Activated effector memory CD4-positive, alpha-beta T cell treated with anti-CD3 and anti-CD28 coated beads, Interleukin-2, amount 50 U/mL, for 16 hours (primary cell): Measurements from ENCODE around the gene DMKN.
A peak's percentile ranks its signal among the peaks of the same experiment; 100 is the strongest.

Experiments used
- DNase-seq: peaks from one replicate; pipeline ENCODE4 v3.0.0-alpha.2; 2020

The DMKN gene

DNA sequence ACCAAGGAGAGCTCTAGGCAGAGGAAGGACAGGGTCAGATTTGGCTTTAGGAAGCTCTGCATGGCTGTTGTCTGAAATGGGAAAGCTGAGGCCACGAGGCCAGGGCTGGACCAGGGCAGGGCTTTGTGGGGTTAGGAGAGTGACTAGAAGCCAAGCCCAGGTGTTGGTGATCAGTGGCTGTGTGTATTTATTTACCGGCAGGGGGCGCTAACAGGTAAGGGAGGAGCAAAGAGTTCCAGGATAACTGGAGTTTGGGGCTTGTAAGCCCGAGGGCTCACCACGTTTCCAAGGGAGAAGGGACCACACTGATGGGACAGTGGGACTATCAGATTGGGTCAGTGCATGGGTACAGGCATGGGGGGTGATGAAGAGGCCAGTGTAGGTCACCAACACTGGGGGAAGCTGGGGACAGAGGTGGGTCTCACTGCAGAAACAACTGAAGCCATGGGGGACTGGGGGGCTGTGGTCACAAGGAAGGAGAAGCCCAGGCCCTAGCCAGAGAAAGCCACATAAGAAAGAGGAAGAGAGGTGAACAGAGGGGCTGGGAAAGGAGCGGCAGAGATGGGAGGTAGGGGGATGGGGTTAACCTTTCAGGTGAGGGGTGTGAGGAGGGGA, 35.8 kb upstream of the DMKN start:
- DNase-seq = peak; percentile 83

DNA sequence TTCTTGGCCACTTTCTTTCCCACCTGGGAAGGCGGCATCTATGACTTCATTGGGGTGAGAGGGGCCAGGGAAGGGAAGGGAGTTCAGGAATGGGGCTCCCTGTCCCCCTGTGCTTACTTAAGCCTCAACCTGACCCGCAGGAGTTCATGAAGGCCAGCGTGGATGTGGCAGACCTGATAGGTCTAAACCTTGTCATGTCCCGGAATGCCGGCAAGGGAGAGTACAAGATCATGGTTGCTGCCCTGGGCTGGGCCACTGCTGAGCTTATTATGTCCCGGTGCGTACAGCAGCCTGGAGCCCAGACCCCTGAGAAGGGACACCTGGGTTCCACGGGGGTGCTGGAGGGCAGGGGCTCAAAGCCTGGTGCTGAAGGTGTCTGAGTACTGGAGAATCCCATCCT, 33.1 kb upstream of the DMKN start:
- no peak for DNase-seq

DNA sequence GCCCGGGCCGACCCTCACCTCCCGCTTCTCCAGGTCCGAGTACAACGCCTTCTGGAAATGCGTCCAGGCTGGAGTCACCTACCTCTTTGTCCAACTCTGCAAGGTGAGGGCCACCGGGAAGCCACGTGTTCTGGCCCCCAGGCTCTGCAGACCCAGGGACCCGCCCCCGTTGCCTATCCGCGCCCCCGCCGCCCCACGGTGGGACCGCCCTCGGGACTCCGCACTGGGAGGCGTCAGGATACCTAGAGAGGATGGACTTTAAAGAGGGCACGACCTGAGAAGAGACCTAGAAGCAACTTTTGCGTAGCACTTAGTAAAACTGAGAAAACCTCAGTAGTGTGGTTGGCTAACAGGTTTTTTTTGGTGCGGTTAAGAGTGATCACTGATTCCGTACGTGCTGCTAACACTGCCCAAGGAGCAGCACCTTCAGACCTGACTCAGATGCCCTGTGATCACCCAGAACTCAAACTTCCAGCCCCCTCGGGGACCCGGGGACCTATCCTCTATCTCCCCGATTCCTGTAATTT, 32.5 kb upstream of the DMKN start:
- DNase-seq = peak; percentile 84

DNA sequence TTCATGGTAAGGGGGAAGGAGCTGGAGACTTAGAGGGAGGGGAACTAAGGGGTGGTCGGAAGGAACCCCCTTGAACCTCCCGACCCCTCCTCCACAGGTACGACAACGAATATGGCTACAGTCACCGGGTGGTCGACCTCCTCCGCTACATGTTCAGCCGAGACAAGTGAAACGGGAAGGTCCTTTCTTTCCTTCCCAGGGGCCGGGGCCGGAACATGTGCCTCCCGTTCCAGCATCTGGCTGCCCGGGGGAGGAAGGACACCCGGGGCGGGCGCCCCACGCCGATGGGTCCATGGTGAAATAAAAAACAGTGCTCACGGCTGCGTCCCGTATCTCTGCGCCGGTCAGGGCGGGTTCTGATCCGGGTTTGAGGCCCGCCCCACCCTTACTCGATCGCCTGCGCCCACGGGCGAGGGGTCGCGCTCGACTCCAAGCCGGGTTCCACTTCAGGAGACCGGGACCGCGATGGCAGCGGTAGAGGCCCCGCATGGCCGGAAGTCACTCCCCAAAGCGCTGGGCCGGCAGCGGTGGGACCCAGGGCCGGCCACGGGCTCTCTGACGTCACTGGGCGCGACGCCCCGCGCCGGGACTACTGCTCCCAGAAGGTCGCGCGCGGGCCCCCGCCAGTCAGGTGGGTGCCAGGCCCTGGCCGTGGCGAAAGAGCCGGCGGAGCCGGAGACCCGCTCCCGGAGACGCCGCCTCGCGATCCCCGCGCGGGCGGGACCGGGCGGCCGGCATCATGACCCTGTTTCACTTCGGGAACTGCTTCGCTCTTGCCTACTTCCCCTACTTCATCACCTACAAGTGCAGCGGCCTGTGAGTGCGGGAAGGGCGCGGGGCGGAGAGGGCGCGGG, 31.8 kb upstream of the DMKN start, which contains the start of gene TMEM147:
TMEM147 (plus strand) TSS at position 626 of the 854 bp plus-strand sequence; CDS start at position 740, 114 bp downstream.
- DNase-seq = peak; percentile 92

DNA sequence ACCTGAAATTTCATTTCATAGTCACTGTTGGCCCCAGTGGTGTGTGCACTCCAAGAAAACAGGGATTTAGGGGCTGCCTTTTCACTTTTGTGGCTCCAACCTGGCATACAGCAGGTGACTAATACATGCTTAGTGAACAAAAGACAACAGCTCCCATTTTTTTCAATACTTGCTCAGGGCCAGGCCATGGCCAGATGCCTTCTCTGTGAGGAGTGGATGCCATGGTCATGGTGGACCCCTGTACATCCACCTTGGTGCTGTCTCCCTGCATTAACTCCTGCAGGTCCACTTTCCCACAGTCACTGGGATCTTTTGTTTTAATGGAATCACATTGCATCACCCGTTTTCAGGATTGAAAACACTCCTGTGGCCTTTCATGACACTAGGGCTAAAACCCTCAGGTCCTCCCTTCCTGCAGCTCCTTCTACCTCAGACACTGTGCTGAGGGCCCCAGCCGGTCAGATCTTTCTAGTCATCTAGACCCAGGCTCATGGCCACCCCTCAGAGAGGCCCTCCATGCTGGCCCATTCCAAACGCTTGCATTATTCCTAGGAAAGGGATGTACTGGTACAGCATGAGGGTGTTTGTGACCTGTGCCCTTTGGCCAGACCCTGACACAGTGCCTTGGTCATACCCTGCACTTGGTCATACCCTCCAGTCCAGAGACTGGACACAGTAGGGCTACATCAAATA, 30.8 kb upstream of the DMKN start:
- DNase-seq = no peak

DNA sequence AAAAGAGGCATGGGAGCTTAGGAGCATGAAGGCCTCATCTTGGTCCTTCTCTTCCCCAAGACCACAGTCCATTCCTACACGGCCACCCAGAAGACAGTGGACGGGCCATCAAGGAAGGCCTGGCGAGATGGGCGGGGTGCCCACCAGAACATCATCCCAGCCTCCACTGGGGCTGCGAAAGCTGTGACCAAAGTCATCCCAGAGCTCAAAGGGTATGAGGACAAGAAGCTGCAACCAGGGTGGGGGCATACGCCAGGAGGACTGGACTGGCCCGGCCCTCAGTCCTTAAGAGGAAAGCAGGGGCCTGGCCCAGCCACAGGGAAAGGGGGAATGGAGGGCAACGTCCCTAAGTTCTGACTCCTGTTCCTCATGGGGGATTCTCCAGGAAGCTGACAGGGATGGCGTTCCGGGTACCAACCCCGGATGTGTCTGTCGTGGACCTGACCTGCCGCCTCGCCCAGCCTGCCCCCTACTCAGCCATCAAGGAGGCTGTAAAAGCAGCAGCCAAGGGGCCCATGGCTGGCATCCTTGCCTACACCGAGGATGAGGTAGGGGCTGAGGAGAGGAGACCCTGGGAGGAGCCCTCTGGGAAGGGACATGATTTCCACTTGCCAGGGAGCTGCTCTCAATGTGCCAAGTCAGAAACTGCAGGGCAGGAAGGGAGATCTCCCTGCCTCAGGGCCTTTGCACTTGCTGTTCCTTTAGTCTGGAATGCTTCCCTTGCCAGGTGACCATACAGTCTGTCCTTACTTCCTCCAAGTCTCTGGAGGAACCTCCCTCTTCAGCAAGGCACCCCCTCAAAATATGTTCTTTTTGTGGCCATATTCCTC, 30.0 kb upstream of the DMKN start:
- no peak for DNase-seq

DNA sequence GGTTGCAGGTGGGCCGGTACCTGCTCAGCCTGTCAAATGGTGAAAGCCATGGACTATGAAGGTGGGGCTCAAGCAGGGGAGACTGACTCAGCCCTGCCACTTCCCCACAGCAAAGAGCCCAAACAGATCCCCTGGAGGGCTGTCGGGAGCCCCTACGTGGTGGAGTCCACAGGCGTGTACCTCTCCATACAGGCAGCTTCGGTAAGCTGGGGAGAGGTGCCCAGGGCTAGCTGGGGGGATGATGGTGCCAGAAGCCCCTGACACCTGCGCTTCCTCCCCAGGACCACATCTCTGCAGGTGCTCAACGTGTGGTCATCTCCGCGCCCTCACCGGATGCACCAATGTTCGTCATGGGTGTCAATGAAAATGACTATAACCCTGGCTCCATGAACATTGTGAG, 28.8 kb upstream of the DMKN start:
- DNase-seq = no peak

DNA sequence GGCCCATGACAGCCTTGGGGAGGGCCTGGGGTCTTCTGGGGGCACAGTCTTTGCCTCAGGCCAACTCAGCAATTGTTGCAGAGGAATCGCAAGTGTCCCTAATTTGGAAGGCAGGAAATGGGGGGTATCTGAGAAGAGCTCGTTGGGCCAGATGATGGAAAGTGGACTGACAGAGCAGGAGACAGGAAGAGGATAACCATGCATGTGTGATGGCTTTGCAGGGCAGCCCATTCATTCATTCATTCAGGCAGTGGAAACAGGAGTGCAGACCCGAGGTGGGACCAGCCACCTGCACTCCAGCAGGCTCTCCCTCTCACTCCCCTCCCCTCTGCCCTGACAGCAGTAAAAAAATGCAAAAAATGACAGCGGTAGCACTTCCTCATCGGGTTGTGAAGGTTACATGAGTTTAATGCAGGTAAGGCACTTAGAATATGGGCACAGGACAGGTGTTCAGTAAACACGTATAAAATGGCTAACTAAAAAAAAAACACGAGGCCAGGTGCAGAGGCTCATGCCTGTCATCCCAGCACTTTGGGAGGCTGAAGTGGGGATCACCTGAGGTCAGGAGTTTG, 27.0 kb upstream of the DMKN start:
- DNase-seq = no peak

DNA sequence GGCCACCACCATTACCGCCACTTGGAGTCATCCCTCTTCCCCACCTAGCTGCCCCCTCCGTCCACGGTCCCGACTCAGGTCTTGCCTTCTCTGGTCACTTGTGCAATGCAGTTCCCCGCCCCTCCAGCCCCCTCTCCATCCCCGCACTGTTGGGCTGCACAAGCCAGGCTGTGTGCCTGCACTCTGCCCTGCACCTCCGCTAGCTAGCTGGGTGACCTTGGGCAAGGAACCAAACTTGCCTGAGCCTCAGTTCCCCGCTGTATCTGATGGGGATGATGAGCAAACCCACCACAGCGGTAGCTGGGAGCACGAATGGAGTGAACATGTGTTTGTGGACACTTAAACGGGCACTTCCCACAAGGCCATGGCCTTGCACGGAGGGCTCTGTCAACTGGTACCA, 26.4 kb upstream of the DMKN start:
- DNase-seq = no peak

DNA sequence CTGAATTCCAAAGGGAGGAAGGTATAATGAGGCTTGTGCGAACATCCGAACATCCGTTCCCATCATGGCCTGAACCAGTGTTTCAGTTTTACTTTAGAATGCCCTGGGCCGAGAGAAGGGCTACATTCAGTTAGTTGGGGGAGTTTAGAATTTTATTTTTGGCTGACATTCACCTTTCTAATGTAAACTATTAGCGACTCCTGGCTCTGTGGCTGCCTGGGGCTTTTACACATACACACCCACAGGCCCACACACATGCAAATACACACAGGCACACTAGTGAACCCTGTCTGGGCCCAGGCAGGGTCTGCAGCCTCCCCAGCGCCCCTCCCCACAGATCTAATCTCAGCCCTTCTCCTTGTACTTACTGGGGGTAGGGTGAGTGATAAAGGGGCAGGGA, 25.9 kb upstream of the DMKN start:
- DNase-seq = no peak

DNA sequence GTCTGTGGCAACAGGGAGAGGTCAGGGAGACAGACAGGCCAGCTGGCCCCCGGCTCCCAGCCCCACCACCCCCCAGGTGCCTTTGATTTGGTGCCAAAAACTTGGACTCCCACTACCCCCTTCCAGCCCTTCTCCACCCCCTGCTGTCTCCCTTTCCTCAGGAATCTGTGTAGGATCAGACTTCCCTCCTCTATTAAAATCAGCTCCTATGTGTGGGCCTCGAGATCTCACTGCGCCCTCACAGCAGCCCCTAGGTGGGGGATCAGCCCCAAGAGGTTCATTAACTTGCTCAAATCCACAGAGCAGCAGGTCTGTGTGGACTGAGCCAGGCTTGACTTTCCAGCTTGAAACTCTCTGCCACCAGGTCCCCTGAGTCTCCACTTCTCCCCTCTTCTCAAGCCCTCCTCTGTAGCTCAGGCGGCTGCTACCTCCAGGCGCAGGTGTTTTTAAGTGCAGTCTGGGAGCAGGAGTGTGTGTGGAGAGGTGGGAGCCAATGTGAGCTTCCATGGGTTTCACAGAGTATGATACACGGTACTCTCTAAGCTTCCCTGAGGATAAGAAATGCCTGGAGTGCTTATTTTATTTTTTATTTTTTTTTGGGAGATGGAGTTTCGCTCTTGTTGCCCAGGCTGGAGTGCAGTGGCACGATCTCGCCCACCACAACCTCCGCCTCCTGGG, 21.5 kb upstream of the DMKN start:
- no peak for DNase-seq

DNA sequence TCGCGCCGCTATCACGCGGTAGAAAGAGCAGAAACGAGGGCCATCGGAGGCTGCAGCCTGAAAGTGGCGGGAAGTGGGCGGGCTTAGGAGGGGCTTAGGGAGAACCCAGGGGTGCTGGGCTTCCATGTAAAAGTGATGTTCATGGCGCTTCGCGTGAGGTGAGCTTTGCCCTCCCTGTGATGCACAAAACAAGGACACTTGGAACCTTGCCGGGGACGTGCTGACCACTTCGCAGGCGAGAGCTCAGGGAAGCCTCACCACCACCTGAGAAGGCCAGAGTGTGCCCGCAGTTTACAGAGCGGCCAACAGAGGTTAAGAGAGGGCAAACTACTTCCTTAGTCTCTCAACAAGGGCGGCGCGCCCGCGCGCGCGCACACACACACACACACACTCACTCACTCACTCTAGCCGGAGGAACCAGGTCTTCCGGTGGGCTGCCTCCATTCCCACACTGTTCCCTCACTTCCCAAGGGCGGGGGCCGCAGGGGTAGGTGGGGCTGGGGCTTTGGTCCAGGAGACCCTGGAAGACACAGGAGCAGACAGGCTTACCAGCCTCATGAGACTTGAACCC, 20.5 kb upstream of the DMKN start:
- DNase-seq = peak; percentile 72

DNA sequence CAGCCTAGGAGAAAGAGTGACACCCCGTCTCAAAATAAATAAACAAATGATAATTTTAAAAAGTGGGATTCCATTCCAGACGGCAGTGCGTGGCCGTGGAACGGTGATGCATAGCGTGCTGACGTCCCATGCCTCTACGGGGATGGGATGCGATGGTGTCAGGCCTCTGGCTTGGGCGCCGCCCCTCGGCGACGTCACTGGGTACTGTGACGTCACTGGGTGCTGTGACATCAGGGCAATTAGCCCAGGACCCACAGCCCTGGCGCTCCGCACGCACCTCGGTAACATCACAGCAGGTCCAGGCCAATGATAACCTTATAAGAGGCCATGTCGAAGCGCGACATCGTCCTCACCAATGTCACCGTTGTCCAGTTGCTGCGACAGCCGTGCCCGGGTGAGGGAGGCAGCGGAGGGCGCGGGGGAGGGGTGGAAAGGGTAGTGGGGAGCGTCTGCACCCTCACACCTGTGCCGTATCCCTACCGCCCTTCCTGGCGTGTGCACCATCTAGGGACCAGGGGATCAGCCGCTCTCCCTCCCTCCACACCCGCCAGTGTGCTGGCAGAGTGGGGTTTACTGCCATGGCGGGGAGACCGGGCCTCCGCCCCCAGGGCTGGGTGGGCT, 19.9 kb upstream of the DMKN start, which contains the start of gene GAPDHS:
GAPDHS (plus strand) TSS at position 256 of the 621 bp plus-strand sequence; CDS start at position 328, 72 bp downstream.
- DNase-seq = no peak

DNA sequence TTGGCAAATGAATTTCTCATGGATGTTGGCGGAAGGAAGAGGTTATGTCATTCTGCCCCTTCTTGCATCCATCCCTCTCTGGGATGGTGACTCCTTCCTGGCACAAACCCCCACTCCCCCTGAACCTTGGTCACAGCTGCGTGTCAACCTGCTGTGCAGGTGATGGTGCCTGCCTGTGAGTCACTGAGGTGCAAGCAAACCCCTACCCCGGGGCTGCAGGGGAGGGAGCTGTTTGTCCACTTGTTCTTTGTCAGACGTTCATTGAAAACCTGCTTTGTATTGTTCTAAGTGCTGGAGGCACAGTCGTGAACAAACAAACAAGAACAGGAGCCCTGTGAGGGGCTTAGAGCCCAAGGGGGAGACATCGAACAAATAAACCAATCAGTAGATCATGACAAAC, 17.8 kb upstream of the DMKN start:
- DNase-seq = no peak

DNA sequence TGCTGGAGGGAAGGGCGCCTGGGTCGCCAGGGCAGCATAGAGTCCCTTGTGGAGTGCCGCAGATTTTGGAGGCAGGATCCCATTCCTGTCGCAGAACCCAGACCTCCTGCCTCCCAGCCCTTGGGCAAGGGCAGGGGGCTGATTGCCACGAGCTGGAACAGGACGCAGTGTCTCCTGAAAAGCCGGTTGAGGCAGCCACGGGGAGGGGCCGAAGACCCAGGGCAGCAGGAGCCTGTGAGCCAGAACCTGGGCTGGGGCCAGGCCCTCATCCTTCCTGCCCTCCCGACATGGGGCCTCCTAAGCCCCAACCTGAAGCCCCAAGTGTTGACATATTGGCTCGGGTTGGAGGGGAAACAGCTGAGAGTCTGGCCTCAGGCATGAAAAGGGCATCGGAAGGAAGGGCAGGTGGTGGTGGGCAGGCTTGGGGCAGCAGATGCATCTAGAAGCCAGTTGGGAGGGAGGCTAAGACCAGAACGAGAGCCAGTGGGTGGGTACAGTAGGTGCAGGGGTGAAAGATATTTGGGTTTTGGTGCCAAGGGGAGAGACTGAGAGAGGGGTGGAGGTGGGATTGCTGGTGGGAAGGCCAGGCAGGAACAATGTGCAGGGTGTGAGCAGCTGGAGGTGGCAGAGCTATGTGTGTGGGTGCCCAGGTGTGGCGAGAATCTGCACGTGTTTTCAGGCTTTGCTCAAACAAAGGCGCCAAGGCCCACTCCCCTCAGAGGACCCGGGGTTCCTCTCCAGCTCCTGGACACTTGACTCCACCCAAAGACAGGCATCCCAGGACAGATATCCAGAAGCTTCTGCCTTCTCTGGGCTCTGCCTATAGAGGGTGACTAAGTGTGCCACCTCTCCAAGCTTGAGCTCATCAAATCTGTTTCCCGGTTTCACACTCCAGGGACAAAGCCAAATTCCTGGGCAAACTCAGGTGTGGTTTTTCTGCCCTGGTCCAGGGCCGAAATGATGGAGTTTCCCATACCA, 16.1 kb upstream of the DMKN start:
- DNase-seq = no peak

DNA sequence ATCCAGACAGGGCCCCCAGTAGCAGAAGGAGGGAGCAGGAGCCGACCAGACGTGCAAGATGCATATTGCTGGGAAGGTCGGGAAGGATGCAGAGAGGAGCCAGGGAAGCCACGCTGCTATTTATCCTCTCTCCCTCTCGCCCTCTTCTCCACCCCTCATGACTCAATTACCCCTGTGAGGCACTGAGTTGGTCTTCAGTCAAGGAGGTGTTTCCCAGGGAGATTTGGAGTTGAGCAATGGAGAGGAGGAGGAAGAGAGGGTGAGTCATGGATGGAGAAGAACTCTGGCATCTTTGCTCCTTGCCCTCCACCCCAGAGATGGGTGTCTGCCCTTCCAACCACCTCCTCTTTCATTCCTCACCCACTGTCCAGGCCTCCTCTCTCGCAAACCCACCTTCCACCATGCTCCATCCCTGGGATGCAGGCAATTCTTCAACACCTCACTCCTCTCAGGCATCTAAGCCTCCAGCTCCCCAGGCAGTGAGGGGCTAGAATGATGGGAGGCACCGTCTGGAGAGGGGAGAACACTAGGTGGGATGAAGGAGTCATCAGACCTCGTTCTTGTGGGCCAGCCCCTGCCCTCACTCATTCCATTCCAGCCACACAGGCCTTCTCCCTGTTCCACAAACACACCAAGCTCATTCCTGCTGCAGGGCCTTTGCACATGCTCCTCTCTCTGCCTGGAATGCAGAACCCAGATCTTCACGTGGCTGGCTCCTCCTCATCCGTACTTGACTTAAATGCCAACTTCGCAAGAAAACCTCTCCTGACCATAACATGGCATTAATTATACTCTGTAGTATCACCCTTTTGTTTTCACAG, 15.0 kb upstream of the DMKN start, which contains the start of gene SBSN:
SBSN (minus strand) TSS at position 94 of the 821 bp plus-strand sequence; CDS start at position 64, 30 bp downstream.
- no peak for DNase-seq

DNA sequence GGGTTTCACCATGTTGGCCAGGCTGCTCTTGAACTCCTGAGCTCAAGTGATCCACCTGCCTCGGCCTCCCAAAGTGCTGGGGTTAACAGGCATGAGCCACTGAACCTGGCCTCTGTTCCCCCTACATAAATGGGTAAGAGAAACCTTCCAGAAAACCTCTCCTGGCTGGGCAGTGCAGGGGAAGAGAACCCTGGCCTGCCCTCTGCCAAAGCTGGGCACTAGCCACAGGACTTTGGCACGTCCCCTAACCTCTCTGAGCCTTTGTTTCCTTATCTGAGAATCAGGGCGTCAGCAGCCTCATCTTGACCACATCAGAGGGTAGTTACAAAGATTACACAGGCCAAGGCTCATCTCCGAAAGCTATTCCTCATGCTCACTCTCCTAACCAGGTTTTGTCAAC, 12.4 kb upstream of the DMKN start:
- DNase-seq = no peak

DNA sequence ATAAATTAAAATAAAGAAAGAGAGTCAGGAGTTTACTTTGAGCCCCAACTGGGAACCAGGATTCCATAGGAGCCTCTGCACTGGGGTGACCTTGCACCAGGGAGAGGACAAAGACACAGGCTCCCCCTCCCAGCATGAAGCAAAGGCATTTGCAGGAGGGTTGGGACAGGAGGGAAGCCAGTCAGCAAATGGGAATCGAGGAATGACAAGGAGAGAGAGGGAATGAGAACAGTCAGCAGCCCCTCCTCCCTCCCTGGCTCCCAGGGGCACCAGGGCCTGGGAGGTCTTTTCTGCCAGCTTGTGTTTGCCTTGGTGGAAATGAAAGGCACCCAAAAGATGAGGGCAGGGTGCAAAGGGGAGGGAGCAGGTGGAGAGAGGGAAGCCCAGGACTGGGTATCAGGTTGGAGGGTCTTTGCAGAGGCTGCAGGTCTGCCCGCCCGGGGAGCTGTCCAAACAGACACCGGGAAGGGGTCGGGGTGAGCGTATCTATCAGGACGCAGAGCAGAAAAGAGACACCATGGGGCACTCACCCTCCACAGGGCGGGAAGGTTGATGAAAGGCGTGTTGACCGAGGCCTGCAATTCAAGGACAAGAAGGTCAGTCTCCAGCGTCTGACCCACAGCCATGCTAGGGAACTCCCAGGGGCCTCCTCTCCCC, 10.9 kb upstream of the DMKN start:
- DNase-seq = no peak
